ENCODE data around the gene SWAP70. TPM values are rescaled to one million over a fixed set of nuclear protein-coding genes. Genes with fewer than 3 reads are reported as not detected.

Gene SWAP70
- total and polyA plus RNA-seq, 2 of the 13 experiments (the other 11 are each of a cell fraction or from before 2014, with no cell fraction given): 4.6 to 8.7 TPM

DNA sequence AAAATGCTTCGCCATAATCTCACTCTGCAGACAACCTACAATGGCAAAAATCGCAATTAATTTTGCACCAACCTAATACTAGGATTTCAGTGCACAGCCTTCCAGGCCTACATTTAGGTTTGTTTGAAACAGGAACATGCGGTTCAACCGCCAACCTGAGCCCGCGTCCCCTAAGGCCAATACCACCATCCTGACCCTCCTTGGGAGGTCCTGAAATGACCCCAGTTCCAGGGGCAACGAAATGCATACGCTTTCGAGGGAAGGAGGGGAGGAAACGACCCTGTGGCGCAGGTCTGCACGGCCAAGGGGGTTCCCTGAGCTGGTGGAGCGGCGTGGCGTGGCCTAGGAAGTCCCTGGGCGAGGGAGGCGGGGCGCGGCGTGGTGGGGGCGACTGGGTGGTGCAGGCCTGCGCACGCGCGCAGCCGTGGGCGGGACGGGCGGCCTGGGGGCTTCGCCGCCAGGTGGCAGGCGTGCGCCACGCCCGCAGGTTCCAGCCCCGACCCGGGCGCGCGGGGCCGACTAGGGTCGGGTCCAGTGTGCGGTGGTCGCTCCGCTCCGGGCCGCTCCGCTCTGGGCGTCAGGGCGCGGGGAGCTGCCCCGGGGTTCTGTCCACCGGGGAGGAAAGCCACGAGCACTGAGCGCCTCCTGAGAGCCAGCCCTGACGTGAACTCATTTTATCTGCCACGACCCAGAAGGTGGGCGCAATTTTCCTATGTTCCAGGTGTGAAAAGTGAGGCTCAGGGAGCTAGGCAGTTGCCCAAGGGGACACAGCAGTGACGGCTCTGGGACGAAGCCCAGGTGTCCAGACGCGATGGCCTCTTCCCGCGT lies 94.1 kb downstream of the SWAP70 start (continued):
- TF ChIP-seq ZSCAN20 (CRISPR knock-in tag; IDR thresholded peaks at IDR 0.05; ENCODE audit: borderline replicate concordance): 0 out of 2 replicates have a peak, but pooled peaks have one; percentile 22
- TF ChIP-seq ARNT (IDR thresholded peaks at IDR 0.05): no peak
- TF ChIP-seq ZNF839 (CRISPR knock-in tag; IDR thresholded peaks at IDR 0.05; ENCODE audit: borderline replicate concordance): no peak
- TF ChIP-seq, protein P1, sequence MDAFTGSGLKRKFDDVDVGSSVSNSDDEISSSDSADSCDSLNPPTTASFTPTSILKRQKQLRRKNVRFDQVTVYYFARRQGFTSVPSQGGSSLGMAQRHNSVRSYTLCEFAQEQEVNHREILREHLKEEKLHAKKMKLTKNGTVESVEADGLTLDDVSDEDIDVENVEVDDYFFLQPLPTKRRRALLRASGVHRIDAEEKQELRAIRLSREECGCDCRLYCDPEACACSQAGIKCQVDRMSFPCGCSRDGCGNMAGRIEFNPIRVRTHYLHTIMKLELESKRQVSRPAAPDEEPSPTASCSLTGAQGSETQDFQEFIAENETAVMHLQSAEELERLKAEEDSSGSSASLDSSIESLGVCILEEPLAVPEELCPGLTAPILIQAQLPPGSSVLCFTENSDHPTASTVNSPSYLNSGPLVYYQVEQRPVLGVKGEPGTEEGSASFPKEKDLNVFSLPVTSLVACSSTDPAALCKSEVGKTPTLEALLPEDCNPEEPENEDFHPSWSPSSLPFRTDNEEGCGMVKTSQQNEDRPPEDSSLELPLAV (CRISPR knock-in tag; conservative IDR thresholded peaks at IDR 0.05; ENCODE audit: low read depth): no peak
- TF ChIP-seq, protein P2, sequence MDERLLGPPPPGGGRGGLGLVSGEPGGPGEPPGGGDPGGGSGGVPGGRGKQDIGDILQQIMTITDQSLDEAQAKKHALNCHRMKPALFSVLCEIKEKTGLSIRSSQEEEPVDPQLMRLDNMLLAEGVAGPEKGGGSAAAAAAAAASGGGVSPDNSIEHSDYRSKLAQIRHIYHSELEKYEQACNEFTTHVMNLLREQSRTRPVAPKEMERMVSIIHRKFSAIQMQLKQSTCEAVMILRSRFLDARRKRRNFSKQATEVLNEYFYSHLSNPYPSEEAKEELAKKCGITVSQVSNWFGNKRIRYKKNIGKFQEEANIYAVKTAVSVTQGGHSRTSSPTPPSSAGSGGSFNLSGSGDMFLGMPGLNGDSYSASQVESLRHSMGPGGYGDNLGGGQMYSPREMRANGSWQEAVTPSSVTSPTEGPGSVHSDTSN (CRISPR knock-in tag; IDR thresholded peaks at IDR 0.05): no peak
- TF ChIP-seq ARNTL (CRISPR knock-in tag; IDR thresholded peaks at IDR 0.05): no peak
- TF ChIP-seq, protein P3, sequence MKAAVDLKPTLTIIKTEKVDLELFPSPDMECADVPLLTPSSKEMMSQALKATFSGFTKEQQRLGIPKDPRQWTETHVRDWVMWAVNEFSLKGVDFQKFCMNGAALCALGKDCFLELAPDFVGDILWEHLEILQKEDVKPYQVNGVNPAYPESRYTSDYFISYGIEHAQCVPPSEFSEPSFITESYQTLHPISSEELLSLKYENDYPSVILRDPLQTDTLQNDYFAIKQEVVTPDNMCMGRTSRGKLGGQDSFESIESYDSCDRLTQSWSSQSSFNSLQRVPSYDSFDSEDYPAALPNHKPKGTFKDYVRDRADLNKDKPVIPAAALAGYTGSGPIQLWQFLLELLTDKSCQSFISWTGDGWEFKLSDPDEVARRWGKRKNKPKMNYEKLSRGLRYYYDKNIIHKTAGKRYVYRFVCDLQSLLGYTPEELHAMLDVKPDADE (CRISPR knock-in tag; IDR thresholded peaks at IDR 0.05): no peak
- TF ChIP-seq ZNF224 (CRISPR knock-in tag; IDR thresholded peaks at IDR 0.05): 0 out of 2 replicates have a peak, but pooled peaks have one; percentile 12
- TF ChIP-seq, protein P4, sequence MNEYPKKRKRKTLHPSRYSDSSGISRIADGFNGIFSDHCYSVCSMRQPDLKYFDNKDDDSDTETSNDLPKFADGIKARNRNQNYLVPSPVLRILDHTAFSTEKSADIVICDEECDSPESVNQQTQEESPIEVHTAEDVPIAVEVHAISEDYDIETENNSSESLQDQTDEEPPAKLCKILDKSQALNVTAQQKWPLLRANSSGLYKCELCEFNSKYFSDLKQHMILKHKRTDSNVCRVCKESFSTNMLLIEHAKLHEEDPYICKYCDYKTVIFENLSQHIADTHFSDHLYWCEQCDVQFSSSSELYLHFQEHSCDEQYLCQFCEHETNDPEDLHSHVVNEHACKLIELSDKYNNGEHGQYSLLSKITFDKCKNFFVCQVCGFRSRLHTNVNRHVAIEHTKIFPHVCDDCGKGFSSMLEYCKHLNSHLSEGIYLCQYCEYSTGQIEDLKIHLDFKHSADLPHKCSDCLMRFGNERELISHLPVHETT (CRISPR knock-in tag; conservative IDR thresholded peaks at IDR 0.05): 0 out of 2 replicates have a peak, but pooled peaks have one; percentile 7
- TF ChIP-seq GZF1 (CRISPR knock-in tag; IDR thresholded peaks at IDR 0.05): no peak
- TF ChIP-seq, protein P5, sequence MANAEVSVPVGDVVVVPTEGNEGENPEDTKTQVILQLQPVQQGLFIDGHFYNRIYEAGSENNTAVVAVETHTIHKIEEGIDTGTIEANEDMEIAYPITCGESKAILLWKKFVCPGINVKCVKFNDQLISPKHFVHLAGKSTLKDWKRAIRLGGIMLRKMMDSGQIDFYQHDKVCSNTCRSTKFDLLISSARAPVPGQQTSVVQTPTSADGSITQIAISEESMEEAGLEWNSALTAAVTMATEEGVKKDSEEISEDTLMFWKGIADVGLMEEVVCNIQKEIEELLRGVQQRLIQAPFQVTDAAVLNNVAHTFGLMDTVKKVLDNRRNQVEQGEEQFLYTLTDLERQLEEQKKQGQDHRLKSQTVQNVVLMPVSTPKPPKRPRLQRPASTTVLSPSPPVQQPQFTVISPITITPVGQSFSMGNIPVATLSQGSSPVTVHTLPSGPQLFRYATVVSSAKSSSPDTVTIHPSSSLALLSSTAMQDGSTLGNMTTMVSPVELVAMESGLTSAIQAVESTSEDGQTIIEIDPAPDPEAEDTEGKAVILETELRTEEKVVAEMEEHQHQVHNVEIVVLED (CRISPR knock-in tag; IDR thresholded peaks at IDR 0.05; ENCODE audit: borderline replicate concordance): peak; percentile 27; the same call in 1 of the 2 replicates
- TF ChIP-seq ZNF619 (CRISPR knock-in tag; IDR thresholded peaks at IDR 0.05): no peak
- no peak for TF ChIP-seq ZNF446 (CRISPR knock-in tag; IDR thresholded peaks at IDR 0.05)
- TF ChIP-seq ZNF251 (CRISPR knock-in tag; IDR thresholded peaks at IDR 0.05): no peak
- peak; percentile 23; the same call in 1 of the 2 replicates for TF ChIP-seq ZNF331 (CRISPR knock-in tag; IDR thresholded peaks at IDR 0.05)
- no peak for TF ChIP-seq ZNF17 (CRISPR knock-in tag; IDR thresholded peaks at IDR 0.05)
- TF ChIP-seq CBX5 (CRISPR knock-in tag; IDR thresholded peaks at IDR 0.05; ENCODE audit: borderline replicate concordance): peak; percentile 37; the same call in 1 of the 2 replicates
- 0 out of 2 replicates have a peak, but pooled peaks have one; percentile 54 for TF ChIP-seq TP53 (CRISPR knock-in tag; conservative IDR thresholded peaks at IDR 0.05)
- no peak for TF ChIP-seq RFXANK (CRISPR knock-in tag; IDR thresholded peaks at IDR 0.05)
- TF ChIP-seq, protein P6, sequence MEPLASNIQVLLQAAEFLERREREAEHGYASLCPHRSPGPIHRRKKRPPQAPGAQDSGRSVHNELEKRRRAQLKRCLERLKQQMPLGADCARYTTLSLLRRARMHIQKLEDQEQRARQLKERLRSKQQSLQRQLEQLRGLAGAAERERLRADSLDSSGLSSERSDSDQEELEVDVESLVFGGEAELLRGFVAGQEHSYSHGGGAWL (CRISPR knock-in tag; IDR thresholded peaks at IDR 0.05): no peak
- TF ChIP-seq, protein P7, sequence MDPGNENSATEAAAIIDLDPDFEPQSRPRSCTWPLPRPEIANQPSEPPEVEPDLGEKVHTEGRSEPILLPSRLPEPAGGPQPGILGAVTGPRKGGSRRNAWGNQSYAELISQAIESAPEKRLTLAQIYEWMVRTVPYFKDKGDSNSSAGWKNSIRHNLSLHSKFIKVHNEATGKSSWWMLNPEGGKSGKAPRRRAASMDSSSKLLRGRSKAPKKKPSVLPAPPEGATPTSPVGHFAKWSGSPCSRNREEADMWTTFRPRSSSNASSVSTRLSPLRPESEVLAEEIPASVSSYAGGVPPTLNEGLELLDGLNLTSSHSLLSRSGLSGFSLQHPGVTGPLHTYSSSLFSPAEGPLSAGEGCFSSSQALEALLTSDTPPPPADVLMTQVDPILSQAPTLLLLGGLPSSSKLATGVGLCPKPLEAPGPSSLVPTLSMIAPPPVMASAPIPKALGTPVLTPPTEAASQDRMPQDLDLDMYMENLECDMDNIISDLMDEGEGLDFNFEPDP (CRISPR knock-in tag; conservative IDR thresholded peaks at IDR 0.05): 0 out of 2 replicates have a peak, but pooled peaks have one; percentile 77
